Posterior vena cava (tissue), 2 donors: ENCODE results near the gene ZNF674. TPM values are rescaled to one million over a fixed set of nuclear protein-coding genes. Genes with fewer than 3 reads are reported as not detected.
"Not testable (repeated sequence)": the region's sequence is repeated elsewhere in the genome, so short reads cannot be mapped to it uniquely, and the experiment has no call there.

Experiments used
- DNase-seq: peaks from one replicate; pipeline ENCODE4 v3.0.0-alpha.2; 2020; ENCODE audit warnings: low spot score
- intact Hi-C, 2 donors: fragments of 100-400 bp; cut with DNase I; formaldehyde crosslinking; loops; one replicate each; pipeline versions ENCODE4 v1.14.1 to v1.14.2; 2022 to 2023
- total RNA-seq, 2 donors: library from RNA; stranded (reverse); fragmentation: NEBNext Ultra II Directional; extraction: Animal tissue kit (Norgen Biotek cat#: 25700); gene quantifications; one replicate each; pipeline ENCODE4 v1.2.1, GENCODE V29; 2021
- donor health status: DM: yes; HTN: yes; CAD: no.
- donor health status: DM: yes; HTN: yes; CAD: no.

The ZNF674 gene
- total RNA-seq, 2 donors from 2014 or later: 4.6 to 5.6 TPM

DNA sequence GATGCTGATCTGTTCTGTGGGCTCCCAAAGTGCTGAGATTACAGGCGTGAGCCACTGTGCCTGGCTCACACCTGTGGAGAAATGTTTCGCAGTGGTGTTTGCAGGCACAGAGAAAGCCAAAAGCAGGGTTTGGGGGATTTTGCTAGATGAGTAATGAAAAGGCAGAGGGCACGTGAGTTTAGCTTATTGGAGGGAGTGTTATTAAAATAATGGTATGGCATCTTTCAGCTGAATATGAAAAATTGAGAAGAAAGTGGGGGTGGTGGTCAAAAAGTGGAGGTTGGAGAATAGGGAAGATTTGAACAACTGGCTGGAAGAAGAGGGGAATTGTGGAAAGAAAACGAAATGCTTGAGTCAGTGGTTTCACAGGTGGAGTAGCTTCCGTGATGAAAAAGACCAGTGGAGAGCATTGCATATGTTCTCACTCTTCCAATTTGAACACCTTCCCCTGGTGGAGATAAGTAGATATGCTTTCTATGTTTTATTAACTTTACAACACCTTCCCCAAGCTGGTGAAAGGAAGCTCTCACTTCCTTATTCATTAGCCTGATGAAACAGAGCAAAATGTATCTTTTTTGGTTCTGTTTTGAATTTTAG, 27.2 kb upstream of the ZNF674 start:
- DNase-seq: no peak
- intact Hi-C loops: loop anchor here in 1 of 2 donors (10.0 kb wide), 1 partner anchor 72 kb away; no protein-coding TSS in a partner anchor

DNA sequence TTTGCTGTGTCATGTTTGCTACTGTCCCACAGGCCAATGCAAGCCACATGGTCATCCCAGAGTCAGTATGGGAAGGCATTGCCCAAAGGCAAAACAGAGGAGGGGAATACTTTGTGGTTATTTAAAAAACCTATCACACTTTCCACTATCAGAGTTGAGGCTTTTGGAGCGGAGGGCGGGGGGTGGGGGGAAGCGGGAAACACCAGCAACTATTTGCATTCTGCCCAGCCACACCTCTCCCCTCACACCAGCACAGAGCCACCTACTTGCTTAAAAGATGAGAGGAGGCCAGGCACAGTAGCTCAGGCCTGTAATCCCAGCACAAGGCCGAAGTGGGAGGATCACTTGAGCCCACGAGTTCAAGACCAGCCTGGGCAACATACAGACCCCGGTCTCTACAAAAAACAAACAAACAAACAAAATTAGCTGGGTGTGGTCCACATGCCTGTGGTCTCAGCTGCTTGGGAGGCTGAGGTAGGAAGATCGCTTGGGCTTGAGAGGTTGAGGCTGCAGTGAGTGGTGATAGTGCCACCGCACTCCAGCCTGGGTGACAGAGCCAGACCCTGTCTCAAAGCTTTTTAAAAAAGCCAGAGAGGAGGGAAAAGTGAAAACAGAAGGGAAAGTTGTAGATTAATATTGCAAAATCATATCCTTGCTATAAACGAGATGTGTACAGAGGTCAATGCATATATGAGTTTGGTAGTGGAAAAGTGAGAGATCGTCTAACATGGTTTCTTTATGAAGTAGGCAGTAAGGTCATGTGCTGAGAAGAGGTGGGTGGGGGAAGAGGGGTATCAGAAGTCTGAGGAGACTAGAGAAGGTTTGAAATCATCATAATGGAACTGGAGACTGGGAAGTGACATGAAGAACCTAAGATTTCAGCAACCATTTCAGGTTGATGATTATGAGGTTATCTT, 26.5 kb upstream of the ZNF674 start:
- DNase-seq: no peak
- intact Hi-C loops: loop anchor here in 1 of 2 donors (10.0 kb wide), 1 partner anchor 73 kb away; no protein-coding TSS in a partner anchor

DNA sequence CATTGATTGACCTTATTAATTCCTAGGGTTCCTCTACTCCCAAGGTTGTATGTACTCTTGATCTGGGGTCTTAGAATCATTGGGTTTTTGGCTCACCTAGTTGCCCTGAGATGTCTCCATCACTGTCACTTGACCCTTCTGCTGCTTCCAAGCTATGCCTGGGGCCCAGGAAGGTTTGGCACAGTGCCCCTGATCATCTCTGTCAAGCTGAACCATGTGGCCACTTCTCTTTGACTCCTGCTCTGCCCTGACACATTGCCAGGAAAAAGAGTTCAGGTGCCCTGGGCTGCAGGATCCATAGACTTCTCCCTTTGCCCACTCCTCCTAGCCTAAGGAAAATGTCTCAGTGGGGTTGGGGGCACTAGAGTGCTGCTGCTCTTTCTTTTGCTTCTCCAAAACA, 24.4 kb upstream of the ZNF674 start:
- intact Hi-C loops: loop anchor here in 1 of 2 donors (10.0 kb wide), 1 partner anchor 75 kb away; no protein-coding TSS in a partner anchor
- no peak for DNase-seq

DNA sequence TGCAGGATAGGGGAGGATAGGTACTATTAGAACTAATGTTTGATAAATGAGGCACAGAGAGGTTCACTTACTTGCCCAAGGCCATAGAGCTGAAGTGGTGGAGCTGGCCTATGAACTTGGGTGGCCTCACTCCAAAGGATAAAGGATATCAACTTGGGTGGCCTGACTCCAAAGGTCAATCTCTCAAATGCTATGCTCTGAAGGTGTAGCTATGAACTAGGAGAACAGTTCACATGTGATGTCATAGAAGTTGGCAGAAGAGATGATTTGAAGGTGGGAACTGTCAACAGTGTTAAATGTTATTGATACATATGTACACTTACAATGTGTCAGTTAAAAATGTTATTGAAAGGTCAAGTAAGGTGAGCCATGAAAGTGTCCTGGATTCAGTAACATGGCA, 22.2 kb upstream of the ZNF674 start:
- no peak for DNase-seq
- intact Hi-C loops: no loop called here

DNA sequence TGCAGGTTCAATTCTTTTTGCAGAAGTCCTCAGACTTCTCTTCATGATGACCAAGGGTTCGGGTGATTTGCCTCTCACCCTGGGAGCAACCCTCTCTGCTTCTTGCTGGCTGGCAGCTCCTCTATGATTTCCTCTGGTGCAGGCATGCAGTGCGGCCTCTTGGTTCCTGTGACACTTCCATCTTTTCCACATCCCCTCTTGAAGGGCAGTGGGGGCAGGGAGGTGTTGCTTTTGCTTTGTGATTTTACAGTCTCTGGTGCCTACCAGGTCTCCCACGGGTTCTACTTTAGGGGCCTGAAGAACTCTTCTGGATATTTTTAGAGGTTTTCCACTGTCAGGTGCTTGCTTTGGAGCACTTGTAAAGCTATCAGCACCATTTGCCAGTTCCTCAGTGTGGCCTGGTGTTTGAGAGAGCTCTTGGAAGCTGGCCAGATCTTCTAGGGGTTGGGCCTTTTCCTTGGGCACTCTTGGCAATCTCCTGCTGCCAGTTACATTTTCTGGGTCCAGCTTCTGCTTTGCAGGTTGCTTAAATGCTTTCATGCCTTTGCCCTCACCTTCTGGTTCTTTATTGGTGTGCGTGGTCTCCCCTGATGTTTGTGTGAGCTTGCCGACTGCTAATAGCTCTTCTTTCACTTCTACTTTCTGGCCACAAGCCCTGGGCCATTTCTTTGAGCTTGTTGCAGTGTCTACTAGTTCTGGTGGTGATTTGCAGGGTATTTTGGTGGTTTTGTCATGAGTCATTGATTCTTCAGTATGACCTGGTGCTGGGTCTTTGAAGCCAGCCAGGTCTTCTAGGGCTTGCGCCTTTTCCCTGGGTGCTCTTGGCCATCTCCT, 16.8 kb upstream of the ZNF674 start:
- intact Hi-C loops: no loop called here
- no peak for DNase-seq

DNA sequence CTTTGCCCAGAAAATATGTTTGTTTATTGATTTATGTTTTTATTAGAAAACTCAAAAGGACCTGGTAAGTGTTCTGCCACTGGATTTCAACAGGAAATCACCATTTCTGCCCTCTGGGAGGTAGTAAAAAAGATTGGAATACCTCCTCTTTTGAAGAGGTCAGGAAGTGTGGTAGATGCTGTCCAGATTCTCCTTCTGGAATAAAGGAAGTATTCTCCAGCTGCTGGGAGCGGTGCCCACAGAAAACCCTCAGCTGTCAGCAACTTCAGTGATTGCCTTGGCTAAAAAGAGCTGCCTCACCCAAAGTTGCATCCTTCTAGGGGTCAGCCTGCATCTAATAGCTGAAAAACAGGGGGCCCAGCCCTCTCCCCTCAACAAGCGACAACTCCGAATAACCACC, 13.8 kb upstream of the ZNF674 start:
- DNase-seq: no peak
- intact Hi-C loops: no loop called here

DNA sequence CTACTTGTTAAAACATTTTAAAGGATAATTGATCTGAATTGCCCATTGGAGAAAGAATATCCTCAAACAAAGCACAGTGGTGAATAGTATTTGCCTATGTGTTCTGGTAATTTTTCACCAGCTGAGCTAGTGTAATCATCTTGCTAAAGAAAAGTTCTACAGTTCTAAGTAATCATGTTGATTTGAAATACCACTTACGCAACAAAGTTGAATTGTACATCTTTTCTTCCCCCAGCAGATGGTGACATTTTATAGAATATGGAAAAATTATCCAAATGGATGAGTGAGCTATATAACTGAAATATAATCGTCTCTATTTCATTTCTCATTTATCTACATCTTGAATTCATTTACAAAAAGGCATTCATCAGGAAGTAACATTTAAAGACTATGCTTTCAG, 9.7 kb upstream of the ZNF674 start:
- DNase-seq: no peak
- intact Hi-C loops: no loop called here

DNA sequence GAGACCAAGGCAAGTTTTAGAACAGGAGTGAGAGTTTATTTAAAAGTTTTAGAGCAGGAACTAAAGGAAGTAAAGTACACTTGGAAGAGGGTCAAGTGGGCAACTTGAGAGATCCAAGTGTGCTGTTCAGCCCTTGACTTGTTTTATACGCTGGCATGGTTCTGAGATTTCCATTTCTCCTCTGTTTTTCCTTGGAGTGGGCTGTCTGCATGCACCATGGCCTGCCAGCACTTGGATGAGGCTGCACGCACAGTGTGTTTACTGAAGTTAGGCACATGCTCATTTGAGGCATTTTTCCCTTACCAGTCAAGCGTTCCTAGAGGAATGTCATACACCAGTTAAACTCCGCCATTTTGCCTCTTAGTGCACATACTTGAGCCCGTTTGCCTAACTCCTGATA, 8.7 kb upstream of the ZNF674 start:
- intact Hi-C loops: no loop called here

DNA sequence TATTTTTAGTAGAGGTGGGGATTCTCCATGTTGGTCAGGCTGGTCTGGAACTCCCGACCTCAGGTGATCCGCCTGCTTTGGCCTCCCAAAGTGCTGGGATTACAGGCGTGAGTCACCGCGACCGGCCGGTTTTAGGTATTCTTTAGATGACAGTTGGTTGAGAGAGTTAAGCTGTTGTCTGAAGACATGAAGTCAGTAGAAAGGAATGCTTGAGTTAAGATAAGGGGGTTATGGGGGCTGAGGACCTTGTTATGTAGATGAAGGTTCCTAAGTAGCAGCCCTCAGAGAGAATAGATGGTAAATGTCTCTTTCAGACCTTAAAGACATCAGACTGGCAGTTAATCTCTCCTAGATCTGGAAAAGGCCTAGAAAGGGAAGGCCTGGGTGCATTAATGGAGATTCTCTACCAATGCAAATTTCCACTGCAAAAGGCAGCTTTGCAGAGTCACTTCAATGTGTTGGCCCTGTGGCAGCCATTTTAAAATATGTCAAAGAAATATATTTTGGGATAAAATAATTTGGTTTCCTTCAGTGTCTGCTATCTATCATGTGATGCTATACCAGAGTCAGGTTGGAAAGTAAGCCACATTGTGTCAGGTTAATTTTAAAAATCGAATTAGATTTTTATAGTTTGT, 6.4 kb upstream of the ZNF674 start:
- DNase-seq: no peak
- intact Hi-C loops: no loop called here

More for the DNA sequence above, 8.7 kb upstream of the ZNF674 start:
- no peak for DNase-seq

DNA sequence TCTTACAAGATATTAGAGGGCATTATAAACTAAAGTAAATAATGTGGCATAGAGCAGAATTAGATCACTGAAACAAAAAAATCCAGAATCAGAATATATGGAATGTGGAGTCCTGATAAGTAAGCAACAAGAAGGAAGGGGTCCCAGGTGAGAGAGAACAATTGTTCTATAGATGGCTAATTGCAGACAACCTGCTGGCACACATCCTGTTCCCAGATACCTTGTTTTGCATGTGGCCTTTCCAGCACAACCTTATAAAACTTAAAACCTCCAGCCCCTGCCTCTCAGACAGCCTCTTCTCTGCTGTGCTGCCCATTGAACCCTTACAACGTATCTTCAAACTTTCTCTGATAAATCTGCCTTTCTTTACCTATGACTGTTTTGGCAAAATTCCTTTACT, 4.7 kb upstream of the ZNF674 start:
- intact Hi-C loops: no loop called here
- no peak for DNase-seq

DNA sequence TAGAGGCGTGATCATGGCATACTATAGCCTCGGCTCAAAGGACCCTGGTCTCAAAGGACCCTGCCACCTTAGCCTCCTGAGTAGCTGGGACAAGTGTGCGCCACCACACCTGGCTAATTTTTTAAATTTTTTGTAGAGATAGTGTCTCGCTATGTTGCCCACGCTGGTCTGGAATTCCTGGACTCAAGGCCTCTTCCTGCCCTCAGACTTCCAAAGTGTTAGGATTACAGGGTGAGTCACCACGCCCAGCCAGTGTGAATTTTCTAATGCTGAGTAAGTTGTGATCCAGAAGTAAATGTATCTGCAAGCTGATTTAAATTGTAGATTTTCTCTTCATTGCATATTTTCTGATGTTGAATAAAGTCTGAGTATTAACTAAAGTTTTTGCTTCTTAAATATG, 2.6 kb upstream of the ZNF674 start:
- no peak for DNase-seq
- intact Hi-C loops: no loop called here

DNA sequence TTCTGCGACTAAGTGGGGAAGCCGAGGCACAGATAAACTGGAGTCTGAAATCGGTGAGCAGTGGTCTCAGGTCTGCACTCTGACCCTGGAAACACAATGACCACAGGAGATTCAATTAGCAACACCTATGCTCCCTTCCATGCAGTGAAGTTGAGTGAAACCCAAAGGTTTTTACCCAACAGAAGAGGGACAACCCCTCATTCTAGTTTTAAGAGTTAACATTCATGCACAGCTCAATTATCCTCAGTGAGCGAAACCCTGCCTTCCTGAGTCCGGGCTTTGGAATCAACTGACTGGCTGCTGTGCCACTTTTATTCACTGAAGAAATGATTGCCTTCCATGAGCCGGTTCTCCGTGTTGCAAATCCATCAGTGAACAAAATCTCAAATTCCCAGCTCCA, 694 bp downstream of the ZNF674 start:
- DNase-seq, intact Hi-C loops: not testable (repeated sequence)

DNA sequence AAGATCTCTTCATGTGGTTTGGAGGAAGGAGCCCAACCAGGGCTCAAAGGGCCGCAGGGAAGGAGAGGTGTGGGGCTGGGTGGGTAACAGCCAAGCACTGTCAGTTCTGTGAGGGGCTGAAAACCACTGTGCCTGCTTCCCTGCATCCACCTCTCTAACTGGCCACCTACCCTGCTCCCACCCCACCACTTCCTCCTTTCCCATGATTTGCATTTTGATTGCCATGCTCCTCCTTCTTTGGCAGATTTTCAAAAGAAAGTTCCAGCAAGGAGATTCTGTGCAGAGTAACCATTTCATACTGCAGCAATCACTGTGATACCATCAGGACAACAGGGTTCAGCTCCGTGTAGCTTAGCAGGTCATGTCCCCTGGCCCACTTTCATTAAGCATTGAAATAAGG, 1.8 kb downstream of the ZNF674 start:
- DNase-seq: no peak
- intact Hi-C loops: no loop called here

DNA sequence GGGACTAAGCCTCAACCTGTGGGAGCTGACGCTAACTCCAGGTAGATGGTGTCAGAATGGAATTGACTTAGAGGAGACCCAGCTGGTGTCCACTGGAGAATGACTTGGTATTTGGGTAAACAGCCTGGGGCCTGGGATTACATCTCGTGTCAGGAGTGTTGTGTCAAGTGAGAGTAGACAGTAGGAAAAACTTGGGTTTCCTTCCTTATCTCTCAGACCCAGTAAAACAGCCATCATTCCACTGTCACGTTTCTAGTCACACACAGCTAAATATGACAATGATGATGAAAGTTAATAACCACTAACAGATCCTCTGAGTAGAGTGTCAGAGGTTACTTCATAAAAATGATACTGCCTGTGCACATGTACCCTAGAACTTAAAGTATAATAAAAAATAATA, 13.8 kb downstream of the ZNF674 start:
- no peak for DNase-seq
- intact Hi-C loops: no loop called here

DNA sequence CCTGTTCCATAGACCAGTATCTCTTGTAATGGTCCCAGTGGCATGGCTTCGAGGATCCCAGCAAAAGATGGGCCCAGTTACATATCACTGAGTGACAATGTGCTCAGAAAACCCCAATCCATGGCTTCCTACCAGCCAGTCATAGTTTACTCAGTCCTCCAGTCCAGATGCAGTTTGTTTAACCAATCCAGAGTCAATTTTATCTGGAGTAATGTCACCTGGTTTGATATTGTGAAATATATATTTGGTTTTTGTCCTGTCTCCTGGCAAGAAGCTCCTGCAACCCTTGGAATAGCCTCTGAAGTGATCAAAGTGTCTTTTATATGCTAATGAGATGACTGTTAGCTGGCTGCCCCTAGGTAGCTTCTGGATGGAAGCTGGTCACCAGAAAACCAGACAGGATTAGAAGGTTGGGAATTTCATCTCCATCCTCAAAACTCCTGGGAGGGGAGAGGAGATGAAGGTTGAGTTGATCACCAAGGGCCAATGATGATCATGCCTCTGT, 14.8 kb downstream of the ZNF674 start:
- DNase-seq, intact Hi-C loops: not testable (repeated sequence)

DNA sequence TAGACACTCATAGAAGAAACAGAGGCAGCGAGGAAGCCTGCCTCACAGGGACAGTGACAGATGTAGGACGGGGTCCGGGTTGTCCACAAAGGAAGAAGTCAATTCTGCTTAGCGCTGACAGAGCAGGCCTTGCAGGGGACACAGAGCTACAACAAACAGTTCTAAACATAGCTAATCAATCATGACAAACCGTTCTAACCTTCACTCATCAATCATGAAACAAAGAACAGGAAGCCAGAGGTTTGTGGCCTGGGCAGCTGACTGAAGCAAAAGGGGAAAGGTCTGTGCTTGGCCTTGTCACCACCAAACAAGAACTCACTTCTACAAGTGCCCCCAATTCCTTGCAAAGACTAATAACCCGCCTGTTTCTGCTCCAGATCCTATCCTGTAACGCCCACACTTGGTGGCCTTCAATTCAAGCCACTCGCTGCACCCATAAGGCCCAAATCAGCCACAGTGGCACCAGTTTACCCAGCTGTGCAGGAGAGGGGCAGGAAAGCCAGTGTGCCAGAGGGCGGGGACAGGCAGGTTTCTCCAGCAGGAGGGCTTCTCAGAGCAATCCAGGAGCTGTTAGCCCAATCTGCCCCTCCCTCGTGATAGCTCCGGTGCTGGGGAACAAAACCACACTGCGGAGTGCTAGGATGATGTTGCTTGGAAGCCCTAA, 15.3 kb downstream of the ZNF674 start:
- DNase-seq: not testable (repeated sequence)
- intact Hi-C loops: loop anchor here in 1 of 2 donors (5.0 kb wide), 1 partner anchor 1982 kb away; no protein-coding TSS in a partner anchor

DNA sequence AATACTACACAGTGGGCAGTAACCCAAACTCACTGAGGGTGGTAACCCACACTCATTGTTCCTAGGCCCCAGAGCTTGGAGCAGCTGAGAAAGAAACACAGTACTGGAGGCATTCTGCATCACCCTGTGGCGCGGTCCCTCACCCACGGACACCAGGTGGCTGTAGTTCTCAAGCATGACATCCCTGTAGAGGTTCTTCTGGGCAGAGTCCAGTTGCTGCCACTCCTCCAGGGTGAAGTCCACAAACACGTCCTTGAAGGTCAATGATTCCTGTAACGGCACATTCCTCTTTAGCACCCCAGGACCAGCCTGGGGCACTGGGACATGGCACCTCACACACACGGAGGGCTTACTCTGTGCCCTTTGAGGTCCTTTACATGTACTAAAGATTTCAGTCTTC, 16.6 kb downstream of the ZNF674 start:
- intact Hi-C loops: loop anchor here in 1 of 2 donors (5.0 kb wide), 1 partner anchor 1984 kb away; no protein-coding TSS in a partner anchor
- DNase-seq: not testable (repeated sequence)

DNA sequence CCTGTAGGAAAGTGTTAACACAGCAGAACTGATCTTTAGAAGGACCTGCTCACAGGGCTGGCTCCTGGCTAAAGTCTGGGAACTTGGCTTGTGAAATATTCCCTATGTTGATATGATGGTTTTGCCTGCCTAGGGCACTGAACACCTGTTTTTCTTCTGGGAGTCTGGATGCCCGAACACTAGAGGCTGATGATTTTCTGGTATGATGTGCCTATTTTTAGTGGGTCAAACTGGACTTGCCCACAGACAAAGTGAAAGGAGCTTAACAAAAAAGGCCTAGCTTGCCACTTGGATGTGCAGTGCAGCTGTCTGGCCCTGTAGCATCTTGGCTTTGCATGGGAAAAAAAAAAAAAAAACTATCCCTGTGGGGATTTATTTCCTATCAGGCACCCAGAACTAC, 39.1 kb downstream of the ZNF674 start:
- intact Hi-C loops: no loop called here
- no peak for DNase-seq
